ENCODE measurements around the gene SIDT2.

Gene SIDT2

GRCh38 chr11:117195258-117195657 lies 16.7 kb downstream of the SIDT2 start (continued):
- TF ChIP-seq CSRNP3 (CRISPR knock-in tag; IDR thresholded peaks at IDR 0.05) (no peak), POU6F1 (CRISPR knock-in tag; IDR thresholded peaks at IDR 0.05; ENCODE audit: borderline replicate concordance, low read depth) (no peak)

DNA sequence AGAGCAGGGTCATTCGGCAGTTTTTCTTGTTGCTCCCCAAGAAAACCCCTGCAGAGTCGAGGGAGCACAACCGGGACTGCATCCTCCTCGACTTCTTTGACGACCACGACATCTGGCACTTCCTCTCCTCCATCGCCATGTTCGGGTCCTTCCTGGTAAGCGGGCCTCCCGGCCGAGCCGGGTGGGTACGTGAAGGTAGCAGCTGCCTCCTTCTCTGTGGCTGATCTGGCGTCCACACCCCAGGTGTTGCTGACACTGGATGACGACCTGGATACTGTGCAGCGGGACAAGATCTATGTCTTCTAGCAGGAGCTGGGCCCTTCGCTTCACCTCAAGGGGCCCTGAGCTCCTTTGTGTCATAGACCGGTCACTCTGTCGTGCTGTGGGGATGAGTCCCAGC lies 17.2 kb downstream of the SIDT2 start:
- no peak for TF ChIP-seq ARNTL (CRISPR knock-in tag; IDR thresholded peaks at IDR 0.05; ENCODE audit: borderline replicate concordance, low read depth)
- TF ChIP-seq CSRNP3 (CRISPR knock-in tag; IDR thresholded peaks at IDR 0.05), result no peak
- TF ChIP-seq TSHZ2 (CRISPR knock-in tag; IDR thresholded peaks at IDR 0.05), result no peak
- TF ChIP-seq PATZ1 (CRISPR knock-in tag; IDR thresholded peaks at IDR 0.05; ENCODE audit: borderline replicate concordance), result no peak
- no peak for TF ChIP-seq SNAI2 (CRISPR knock-in tag; IDR thresholded peaks at IDR 0.05)
- no peak for TF ChIP-seq BACH2 (CRISPR knock-in tag; IDR thresholded peaks at IDR 0.05; ENCODE audit: borderline replicate concordance)
- no peak for TF ChIP-seq CSDC2 (CRISPR knock-in tag; IDR thresholded peaks at IDR 0.05)
- TF ChIP-seq ZNF565 (CRISPR knock-in tag; conservative IDR thresholded peaks at IDR 0.05; ENCODE audit: low read depth), result no peak
- TF ChIP-seq RARB (CRISPR knock-in tag; IDR thresholded peaks at IDR 0.05), result no peak
- no peak for TF ChIP-seq ESRRG (CRISPR knock-in tag; IDR thresholded peaks at IDR 0.05)
- no peak for TF ChIP-seq TOX (CRISPR knock-in tag; IDR thresholded peaks at IDR 0.05; ENCODE audit: borderline replicate concordance)
- TF ChIP-seq ZNF70 (CRISPR knock-in tag; IDR thresholded peaks at IDR 0.05), result no peak
- no peak for TF ChIP-seq ISL1 (CRISPR knock-in tag; IDR thresholded peaks at IDR 0.05)
- TF ChIP-seq POU6F1 (CRISPR knock-in tag; IDR thresholded peaks at IDR 0.05; ENCODE audit: borderline replicate concordance, low read depth), result no peak
- ATAC-seq, result no peak

DNA sequence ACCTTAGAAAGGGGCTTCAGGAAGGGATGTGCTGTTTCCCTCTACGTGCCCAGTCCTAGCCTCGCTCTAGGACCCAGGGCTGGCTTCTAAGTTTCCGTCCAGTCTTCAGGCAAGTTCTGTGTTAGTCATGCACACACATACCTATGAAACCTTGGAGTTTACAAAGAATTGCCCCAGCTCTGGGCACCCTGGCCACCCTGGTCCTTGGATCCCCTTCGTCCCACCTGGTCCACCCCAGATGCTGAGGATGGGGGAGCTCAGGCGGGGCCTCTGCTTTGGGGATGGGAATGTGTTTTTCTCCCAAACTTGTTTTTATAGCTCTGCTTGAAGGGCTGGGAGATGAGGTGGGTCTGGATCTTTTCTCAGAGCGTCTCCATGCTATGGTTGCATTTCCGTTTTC lies 18.5 kb downstream of the SIDT2 start:
- TF ChIP-seq ZNF565 (CRISPR knock-in tag; conservative IDR thresholded peaks at IDR 0.05; ENCODE audit: low read depth) (no peak), TOX (CRISPR knock-in tag; IDR thresholded peaks at IDR 0.05; ENCODE audit: borderline replicate concordance) (no peak), ZFP3 (CRISPR knock-in tag; IDR thresholded peaks at IDR 0.05) (no peak), PATZ1 (CRISPR knock-in tag; IDR thresholded peaks at IDR 0.05; ENCODE audit: borderline replicate concordance) (no peak)
- no peak for ATAC-seq

Measured in SK-N-SH treated with all-trans-retinoic acid at 6 μM for 48 hours (cell line).